GM12891 (cell line): ENCODE measurements around the gene SLC32A1.
A peak's percentile ranks its signal among the peaks of the same experiment; 100 is the strongest.

Experiments
- DNase-seq: peaks from one replicate; pipeline ENCODE4 v3.0.0; 2011; ENCODE audit warnings: low spot score; ENCODE audit not compliant: insufficient read length
- FAIRE-seq: peaks from 2 replicates; lab custom pipeline; 2011; peaks lifted over from hg19 to GRCh38; lab: Jason Lieb, UNC
- PAX5 ChIP-seq: IDR thresholded peaks from 2 replicates; pipeline ENCODE4 v1.6.1; 2011; ENCODE audit warnings: low read length, moderate library complexity, mild to moderate bottlenecking; ENCODE audit not compliant: insufficient read depth, severe bottlenecking
- POLR2A ChIP-seq: IDR thresholded peaks from 2 replicates; pipeline ENCODE4 v1.6.1; 2011; ENCODE audit warnings: low read depth, low read length, control low read depth
- POLR2AphosphoS5 ChIP-seq: IDR thresholded peaks from 2 replicates; pipeline ENCODE4 v1.6.1; 2011; ENCODE audit warnings: low read depth, low read length, control low read depth
- POU2F2 ChIP-seq: IDR thresholded peaks from 2 replicates; pipeline ENCODE4 v1.6.1; 2011; ENCODE audit warnings: low read depth, mild to moderate bottlenecking, control low read depth, low read length, moderate library complexity
- SPI1 ChIP-seq: IDR thresholded peaks from 2 replicates; pipeline ENCODE4 v1.6.1; 2011; ENCODE audit warnings: low read depth, low read length, control low read depth
- TAF1 ChIP-seq: IDR thresholded peaks from 2 replicates; pipeline ENCODE4 v1.6.1; 2011; ENCODE audit warnings: low read depth, low read length, control low read depth

Gene SLC32A1

DNA sequence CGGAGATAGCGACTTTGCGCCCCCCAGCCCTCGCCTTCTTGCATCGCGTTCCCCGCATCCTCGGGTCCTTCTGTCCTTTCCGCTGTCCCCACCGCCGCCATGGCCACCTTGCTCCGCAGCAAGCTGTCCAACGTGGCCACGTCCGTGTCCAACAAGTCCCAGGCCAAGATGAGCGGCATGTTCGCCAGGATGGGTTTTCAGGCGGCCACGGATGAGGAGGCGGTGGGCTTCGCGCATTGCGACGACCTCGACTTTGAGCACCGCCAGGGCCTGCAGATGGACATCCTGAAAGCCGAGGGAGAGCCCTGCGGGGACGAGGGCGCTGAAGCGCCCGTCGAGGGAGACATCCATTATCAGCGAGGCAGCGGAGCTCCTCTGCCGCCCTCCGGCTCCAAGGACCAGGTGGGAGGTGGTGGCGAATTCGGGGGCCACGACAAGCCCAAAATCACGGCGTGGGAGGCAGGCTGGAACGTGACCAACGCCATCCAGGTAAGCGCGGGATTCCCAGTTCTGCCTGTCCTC, 401 bp downstream of the SLC32A1 start:
- no peak for FAIRE-seq
- peak; percentile 22 for DNase-seq
- no peak for TF ChIP-seq POLR2AphosphoS5
- TF ChIP-seq PAX5 = no peak
- no peak for TF ChIP-seq TAF1
- no peak for TF ChIP-seq POU2F2
- TF ChIP-seq SPI1 = no peak

DNA sequence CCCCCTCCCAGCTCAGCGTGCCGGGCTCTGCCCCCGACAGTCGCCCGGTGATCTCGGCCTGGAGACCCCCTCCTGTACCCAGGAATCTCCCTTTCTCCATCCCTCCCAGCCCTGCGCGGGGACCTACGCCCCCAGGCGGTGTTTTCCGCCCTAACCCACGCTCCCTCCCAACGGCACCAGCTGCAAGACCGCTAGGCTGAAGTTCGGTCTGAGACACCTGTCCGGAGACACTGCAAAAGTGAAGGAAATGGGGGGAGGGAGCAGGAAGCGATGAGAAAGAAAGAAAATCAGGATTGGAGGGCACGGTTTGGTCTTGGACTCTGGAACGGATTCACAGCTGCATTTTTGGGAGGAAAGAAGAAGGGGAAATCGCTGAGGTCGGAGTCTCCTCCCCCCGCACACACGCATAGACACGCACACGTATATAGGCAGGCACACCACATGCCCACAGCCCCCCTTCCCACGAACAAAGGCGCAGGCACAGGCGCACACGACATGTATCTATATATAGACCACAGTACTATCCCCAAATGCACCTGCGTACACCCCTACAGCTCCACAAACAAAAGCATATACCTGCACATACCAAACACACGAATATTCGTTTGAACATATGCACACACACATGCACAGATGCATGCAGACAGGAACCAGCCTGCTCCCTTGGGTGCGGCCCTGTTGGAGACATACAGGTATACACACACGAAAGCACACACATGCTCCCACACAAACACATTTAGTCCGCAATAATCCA, 1.0 kb downstream of the SLC32A1 start:
- DNase-seq (peak; percentile 30), FAIRE-seq (peak; percentile 52)
- TF ChIP-seq POLR2A (no peak), TAF1 (no peak), POU2F2 (no peak), SPI1 (no peak), POLR2AphosphoS5 (no peak), PAX5 (no peak)

DNA sequence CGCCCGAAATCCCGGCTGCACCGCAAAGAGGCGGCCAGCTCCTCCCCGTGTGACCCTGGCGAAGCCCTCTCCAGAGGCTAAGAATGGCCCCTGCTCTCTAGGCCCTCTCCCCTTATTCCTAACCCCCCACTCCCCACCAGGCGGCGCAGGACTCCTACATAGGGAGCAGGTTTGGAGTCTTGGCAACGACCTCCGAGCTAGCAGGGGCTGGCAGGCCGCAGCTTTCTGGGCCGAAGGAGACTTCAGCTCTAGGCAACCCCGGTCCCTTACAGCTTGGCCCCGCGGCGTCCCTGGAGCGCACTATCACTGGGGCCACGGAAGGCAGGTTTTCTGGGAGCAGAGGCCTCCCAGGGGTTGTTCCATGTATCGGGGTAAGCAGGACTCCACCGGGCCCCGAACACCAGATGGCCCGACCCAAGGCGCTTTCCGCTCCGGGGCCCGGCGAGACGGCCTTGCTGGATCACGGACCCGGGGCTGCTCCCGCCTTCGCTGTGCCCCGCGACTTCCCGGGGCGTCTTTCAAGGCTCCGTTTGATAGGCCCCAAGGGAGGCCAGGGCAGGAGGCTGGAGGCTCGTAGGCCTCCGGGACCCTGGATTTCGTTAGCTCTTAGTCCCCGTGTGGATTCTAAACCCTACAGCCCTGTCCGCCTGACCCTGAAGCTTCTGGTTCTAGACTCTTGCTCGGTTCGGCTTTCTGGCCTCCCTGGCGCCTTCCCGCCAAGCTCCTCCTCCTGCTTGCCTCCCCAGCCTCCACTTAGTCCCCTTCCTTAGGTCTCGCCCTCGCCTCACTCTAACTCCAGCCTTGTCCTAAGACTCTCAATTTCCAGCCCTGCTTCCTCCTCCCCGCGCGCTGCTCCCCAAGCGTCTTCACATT, 1.9 kb downstream of the SLC32A1 start:
- FAIRE-seq = no peak
- peak; percentile 48 for DNase-seq
- TF ChIP-seq POLR2A = no peak
- no peak for TF ChIP-seq POLR2AphosphoS5
- no peak for TF ChIP-seq SPI1
- TF ChIP-seq PAX5 = no peak
- TF ChIP-seq TAF1 = no peak
- no peak for TF ChIP-seq POU2F2

GRCh38 chr20:38726804-38727606, 2.7 kb downstream of the SLC32A1 start:
- DNase-seq (peak; percentile 46), FAIRE-seq (no peak)
- TF ChIP-seq TAF1 (no peak), PAX5 (no peak), POLR2A (no peak), POU2F2 (no peak), POLR2AphosphoS5 (no peak), SPI1 (no peak)

- TF ChIP-seq POLR2AphosphoS5 (no peak), TAF1 (no peak), SPI1 (no peak), PAX5 (no peak), POLR2A (no peak), POU2F2 (no peak)
- DNase-seq (no peak), FAIRE-seq (peak; percentile 13)
Measured at GRCh38 chr20:38727607-38728190, 3.4 kb downstream of the SLC32A1 start.

GRCh38 chr20:38728191-38728781, 4.0 kb downstream of the SLC32A1 start:
- no peak for TF ChIP-seq POU2F2
- TF ChIP-seq PAX5 = no peak
- no peak for TF ChIP-seq TAF1
- no peak for TF ChIP-seq SPI1
- FAIRE-seq = no peak
- DNase-seq = no peak

DNA sequence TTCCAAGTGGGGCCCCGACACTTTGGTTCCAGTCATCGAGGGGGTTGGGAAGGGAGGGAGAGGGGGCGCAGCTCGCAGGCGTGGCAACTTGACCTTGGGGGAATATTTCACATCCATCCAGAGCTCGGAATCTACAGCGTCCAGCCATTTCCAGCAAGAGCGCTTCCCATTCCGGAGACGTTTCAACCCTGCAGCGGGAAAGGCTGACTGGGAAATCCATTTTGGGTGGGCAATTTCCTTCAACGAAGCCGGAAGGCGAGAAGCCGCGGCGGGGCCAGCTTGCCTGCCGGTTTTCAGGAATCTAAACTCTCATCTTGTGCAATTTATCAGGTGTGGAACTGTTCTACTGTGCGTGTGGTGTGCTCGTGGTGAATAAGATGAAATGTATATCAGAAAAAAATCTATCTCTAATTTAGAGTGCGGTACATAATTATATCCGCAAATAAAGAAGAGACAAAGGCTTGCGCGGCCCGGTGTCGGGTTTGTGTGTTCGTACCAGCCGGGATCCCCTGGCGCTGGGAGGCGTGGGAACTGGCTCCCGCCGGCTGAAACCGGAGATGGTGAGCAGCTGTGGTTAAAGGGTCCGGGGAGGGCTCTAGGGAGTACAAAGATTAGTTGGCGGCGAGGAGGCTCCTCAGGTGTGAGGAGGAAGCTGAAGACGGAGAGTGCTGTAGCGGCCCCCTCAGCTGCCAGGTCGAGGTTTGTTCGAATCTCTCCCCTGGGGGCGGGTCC, 4.8 kb downstream of the SLC32A1 start:
- FAIRE-seq (no peak), DNase-seq (peak; percentile 30)
- no peak for TF ChIP-seq POLR2A
- no peak for TF ChIP-seq POU2F2
- no peak for TF ChIP-seq PAX5
- TF ChIP-seq TAF1 = no peak
- TF ChIP-seq POLR2AphosphoS5 = no peak
- TF ChIP-seq SPI1 = no peak

- TF ChIP-seq PAX5 = no peak
- no peak for TF ChIP-seq SPI1
- no peak for DNase-seq
- FAIRE-seq = no peak
Measured at GRCh38 chr20:38729767-38730166, 5.5 kb downstream of the SLC32A1 start.
